Left kidney (tissue), 2 donors: ENCODE data around the gene HDAC9. TPM values are rescaled to one million over a fixed set of nuclear protein-coding genes. Genes with fewer than 3 reads are reported as not detected.
A peak's percentile ranks its signal among the peaks of the same experiment; 100 is the strongest.

Source experiments
- DNase-seq: peaks from one replicate; pipeline ENCODE4 v3.0.0-alpha.2; 2013
- polyA plus RNA-seq: library from polyadenylated mRNA; unstranded; fragments of 120-200 nt; gene quantifications from one replicate; pipeline ENCODE4 v1.2.1, GENCODE V29; 2013; ENCODE audit not compliant: insufficient read length

The HDAC9 gene
- polyA plus RNA-seq, 1 donor = 10.4 TPM

DNA sequence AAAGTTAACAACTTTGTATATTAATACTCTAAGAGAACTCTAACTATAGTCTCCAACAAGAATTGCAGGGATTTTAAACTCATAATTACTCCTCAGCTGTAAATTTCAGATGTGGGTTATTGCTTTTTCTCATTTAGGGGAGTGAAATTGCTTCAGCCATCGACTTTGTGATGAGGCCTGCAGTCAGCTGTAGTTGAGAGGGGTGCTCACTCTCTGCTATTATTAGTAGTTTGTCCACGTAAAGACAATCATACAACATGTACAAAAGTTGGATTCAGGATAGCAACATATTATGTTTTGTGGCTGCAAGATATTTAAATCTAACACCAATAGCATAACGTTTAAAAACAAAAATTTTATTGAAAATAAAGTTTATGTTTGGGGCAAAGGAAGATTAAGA is 28.7 kb downstream of the HDAC9 start:
- no peak for DNase-seq

- DNase-seq = no peak
Observed at GRCh38 chr7:18526368-18526878, 30.9 kb downstream of the HDAC9 start.

DNA sequence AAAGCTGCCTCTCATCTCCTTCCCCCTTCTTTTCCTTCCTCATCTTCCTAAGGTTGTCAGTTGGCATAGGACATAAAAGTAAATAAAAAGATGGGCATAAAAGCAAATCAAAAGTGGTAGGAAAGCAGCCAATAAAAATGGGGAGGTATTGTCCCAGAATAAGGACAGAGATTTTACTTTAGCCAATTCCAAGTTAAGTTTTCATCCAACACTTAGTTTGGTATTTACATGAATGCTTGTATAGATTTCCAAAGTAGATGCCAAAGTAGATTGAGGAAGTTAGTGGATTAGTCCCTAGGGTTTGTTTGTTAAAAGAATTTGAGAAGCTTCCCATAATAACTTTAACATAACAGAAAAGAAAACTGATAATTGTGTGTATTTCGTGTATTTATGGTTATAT is 33.7 kb downstream of the HDAC9 start:
- no peak for DNase-seq

DNA sequence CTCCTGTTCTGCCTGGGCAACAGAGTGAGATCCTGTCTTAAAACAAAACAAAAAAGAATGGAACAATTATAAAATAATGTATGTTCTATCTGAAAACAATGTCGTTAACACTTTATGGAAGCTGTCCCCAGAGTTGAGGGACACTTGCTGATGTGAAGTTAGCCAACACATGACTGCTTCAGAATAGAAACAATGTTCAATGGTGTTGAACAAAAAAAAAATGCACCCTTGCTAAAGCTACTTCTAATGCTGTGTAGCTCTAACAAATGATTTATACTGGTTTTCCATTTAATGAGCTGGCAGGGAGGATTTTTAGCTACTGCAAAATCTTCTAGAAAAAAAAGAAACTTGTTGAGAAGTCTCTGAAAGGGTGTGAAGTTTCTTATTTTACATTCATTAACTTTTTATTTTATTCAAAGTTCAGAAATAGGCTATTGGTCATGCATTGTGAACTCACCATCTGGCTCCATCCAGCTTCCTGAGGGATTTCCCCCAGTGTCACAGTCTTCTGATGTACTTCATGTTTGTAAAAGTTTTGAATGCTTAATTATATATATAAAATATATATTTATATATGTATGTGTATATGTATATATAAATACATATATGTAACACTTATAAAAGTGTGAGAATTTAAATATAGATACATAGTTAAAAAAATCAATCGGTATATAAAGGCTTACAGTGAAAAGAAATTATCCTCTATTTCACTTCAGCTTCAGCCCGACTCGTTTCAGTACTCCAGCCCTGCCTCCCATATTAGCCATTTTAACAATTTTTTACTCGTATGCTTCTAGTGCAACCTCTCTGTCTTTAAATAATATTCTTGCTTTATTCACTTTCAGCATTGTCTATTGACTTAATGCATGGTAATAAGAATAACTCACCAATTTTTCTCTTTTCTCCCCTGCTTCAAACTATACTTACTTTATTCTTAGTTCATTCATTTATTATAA is 35.0 kb downstream of the HDAC9 start:
- DNase-seq = no peak

DNA sequence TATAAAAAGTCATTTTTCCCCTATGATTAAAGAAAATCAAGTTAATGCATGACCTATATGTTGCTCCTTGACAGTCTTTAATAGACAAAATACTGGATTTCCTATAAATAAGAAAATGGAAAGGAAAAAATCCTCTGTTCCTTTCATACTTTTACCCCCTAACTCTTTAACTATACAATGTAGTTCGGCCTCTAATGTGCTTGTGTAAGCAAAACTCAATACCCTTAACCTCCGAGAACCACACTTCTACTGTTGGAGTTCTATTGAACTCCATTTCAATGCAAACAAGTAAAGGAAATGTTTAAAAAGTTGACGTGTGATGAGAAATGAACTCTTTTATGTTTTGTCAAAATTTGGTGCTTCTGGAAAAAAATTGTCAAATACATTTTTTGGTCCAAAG is 36.0 kb downstream of the HDAC9 start:
- DNase-seq = no peak

- DNase-seq = no peak
Observed at GRCh38 chr7:18532813-18533212, 37.3 kb downstream of the HDAC9 start.

GRCh38 chr7:18534481-18534880 is 38.9 kb downstream of the HDAC9 start:
- DNase-seq = no peak

DNA sequence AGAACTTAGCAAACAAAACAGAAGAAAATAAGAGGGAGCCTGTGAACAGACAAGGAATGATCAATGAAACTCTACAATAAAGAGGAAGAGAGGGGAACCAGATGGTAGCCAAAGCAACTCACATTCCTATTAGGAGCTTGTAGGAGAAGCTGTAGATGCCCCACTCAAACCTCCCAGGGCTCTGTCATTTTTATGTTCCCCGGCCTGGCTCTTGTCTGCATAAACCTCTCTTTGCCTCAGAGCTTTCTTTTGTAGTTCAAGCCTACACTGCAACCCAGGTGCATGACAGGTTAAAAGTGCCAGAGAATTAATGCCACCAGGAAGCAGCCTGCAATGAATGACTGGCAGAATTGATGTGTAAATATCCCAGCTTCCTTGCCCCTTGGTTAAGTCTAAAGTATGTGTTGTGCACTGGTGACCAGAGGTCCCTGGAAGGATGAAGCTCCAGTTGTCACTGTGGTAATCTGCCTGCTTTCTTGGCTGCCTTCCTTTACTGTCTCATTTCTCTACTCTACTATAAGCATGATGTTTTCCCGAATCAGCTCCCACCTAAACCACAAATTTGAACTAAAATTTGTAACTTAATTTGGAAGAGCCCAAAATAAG is 40.4 kb downstream of the HDAC9 start:
- DNase-seq = no peak

DNA sequence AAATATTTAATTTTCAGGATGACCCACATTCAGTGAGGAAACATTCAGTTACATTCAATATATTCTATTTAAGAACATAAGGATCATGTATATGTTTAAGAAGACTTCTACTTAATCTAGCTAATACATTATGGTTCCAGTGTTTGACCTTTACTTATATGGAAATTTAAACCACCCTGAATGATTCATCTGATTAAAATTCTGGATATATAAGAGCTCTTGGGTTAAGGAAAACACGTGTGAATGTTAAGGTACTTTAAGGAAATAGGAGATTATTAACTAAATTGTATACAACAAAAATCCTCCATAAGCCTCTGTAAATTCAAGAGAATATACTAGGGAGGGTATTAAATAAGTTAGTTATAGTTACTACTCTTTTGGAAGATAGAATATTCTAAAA is 40.9 kb downstream of the HDAC9 start:
- no peak for DNase-seq

GRCh38 chr7:18538554-18539250 is 43.2 kb downstream of the HDAC9 start:
- DNase-seq = no peak

- DNase-seq = peak; percentile 24
Observed at GRCh38 chr7:18540396-18540795, 44.8 kb downstream of the HDAC9 start.

- DNase-seq = peak; percentile 52
Observed at GRCh38 chr7:18541181-18541870, 45.8 kb downstream of the HDAC9 start.

GRCh38 chr7:18541871-18542212 is 46.3 kb downstream of the HDAC9 start:
- DNase-seq = no peak

GRCh38 chr7:18546576-18546975 is 51.0 kb downstream of the HDAC9 start:
- no peak for DNase-seq

GRCh38 chr7:18547509-18548187 is 52.1 kb downstream of the HDAC9 start:
- DNase-seq = no peak

GRCh38 chr7:18548534-18548933 is 53.0 kb downstream of the HDAC9 start:
- no peak for DNase-seq

DNA sequence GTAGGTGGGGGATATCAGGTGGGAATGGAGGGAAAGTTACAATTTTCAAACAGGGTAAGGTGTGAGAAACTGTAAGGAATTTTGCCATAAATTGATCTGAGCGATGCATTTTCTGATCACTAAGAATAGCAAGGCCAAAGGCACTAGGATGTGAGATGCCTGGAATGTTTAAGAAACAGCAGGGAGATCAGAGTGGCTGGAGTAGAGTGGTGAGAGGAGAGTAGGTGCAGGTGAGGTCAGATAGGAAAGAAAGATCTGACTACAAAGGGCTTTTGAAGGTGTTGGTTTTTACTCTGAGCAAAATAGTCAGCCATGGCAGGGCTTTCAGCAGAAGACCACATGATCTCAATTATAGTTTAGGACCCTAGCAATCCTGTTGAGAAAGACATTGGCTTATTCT is 55.0 kb downstream of the HDAC9 start:
- no peak for DNase-seq

GRCh38 chr7:18552316-18552916 is 56.9 kb downstream of the HDAC9 start:
- DNase-seq = no peak

GRCh38 chr7:18552943-18553604 is 57.5 kb downstream of the HDAC9 start:
- DNase-seq = no peak

GRCh38 chr7:18553605-18554003 is 58.1 kb downstream of the HDAC9 start:
- DNase-seq = no peak

GRCh38 chr7:18555120-18555519 is 59.6 kb downstream of the HDAC9 start:
- no peak for DNase-seq
